Measurements from ENCODE around the gene WDR93. TPM values are rescaled to one million over a fixed set of nuclear protein-coding genes. Genes with fewer than 3 reads are reported as not detected.

Gene WDR93
- total and polyA plus RNA-seq, 2 of the 4 experiments (the other 2 are of a cell fraction) = not detected

DNA sequence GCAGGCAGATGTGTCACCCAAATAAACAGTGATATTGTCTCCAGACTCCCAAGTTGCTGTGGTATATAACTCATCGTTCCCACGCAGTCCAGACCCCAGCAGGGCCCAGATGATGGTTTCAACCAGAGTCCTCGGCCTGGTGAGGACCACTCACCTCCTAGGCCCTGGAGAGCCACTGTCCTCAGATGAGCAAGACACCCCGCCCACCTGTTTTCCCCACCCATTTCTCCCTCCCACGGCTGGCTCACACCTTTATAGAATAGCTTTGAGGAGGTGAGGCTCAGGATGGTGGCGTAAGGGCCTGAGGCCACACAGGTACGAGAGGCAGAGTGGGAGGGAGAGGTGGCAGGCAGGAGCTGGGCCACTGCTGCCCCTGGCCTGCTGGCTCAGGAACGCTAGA lies 53.0 kb downstream of the WDR93 start:
- ChIA-PET CTCF (no interaction called here), POLR2A (ENCODE audit: unreplicated experiment) (no interaction called here)

More for the DNA sequence above, 53.0 kb downstream of the WDR93 start:
- H3K14ac ChIP-seq (replicated peaks; ENCODE audit: low read depth, low read length) = no peak overlapping the region
- H3K36me3 ChIP-seq (ENCODE audit: control insufficient read depth, insufficient read depth, low read length) = no peaks in the 10 kb centered on the region
- H2BK20ac ChIP-seq (ENCODE audit: low read depth, low read length) = no peak overlapping the region
- intact Hi-C loops (cut with micrococcal nuclease) = loop anchor here (5.0 kb wide), 1 partner anchor 344 kb away; no protein-coding TSS in a partner anchor
- dilution Hi-C loops (cut with HindIII; ENCODE audit: low sequenced_read_pairs, unreplicated experiment) = no loop called here
- no peaks in the 10 kb centered on the region for H3K79me1 ChIP-seq (ENCODE audit: low read depth in 1 of 2, low read length in 2 of 2)
- no peak overlapping the region for H2AK9ac ChIP-seq (replicated peaks; ENCODE audit: low read depth, low read length, poor library complexity)
- H2BK5ac ChIP-seq (ENCODE audit: low read depth, low read length, poor library complexity, severe bottlenecking) = no peak overlapping the region
- no peak overlapping the region for H2BK15ac ChIP-seq (ENCODE audit: low read depth, low read length)
- no peak overlapping the region for H3K23ac ChIP-seq (ENCODE audit: low read depth, low read length)
- H3K56ac ChIP-seq (ENCODE audit: extremely low read depth, insufficient read depth, low read length) = no peak overlapping the region
- no peak for TF ChIP-seq MAFK (IDR thresholded peaks at IDR 0.05; ENCODE audit: low read depth, low read length)
- TF ChIP-seq RFX5 (IDR thresholded peaks at IDR 0.05; ENCODE audit: low read depth, low read length) = no peak
- no peak for TF ChIP-seq FOS (IDR thresholded peaks at IDR 0.05; ENCODE audit: low read depth, low read length)
- TF ChIP-seq RAD21 (IDR thresholded peaks at IDR 0.05; ENCODE audit: low read length) = no peak
- no peak for TF ChIP-seq RCOR1 (IDR thresholded peaks at IDR 0.05; ENCODE audit: insufficient replicate concordance, low read length)
- no peak overlapping the region for H4K91ac ChIP-seq (ENCODE audit: insufficient read depth, low read depth, low read length)
- H4K8ac ChIP-seq (ENCODE audit: low read depth in 2 of 2, low read length in 2 of 2) = no peak overlapping the region
- no peak overlapping the region for H3K4ac ChIP-seq (ENCODE audit: low read depth, low read length)
- WGBS, 2 experiments (ENCODE audit: extremely low coverage in 2 of 2, insufficient read length in 1 of 2) = 83% methylated on average over 2 of the region's 8 CpGs; no CpG with 5 or more reads in 1 of the 2 experiments
- H3K18ac ChIP-seq (ENCODE audit: low read depth, low read length) = no peak overlapping the region
- H3K4me1 ChIP-seq (ENCODE audit: control insufficient read depth, insufficient read depth, low read length) = no peaks in the 10 kb centered on the region
- H2AK5ac ChIP-seq (ENCODE audit: low read depth, low read length) = no peak overlapping the region
- no peak overlapping the region for H4K5ac ChIP-seq (ENCODE audit: low read depth, low read length)
- no peak overlapping the region for H3K4me2 ChIP-seq (ENCODE audit: low read depth, low read length)
- H3K9ac ChIP-seq (ENCODE audit: low read depth, low read length) = no peak overlapping the region
- no peaks in the 10 kb centered on the region for H3K9me1 ChIP-seq (ENCODE audit: insufficient read depth, low read length)
- no peak overlapping the region for H3K27ac ChIP-seq (ENCODE audit: insufficient read depth, low read length)
- no peak overlapping the region for H2BK120ac ChIP-seq (ENCODE audit: low read depth, low read length)
- peaks cover 36% of the 10 kb centered on the region for H3K27me3 ChIP-seq (ENCODE audit: control insufficient read depth, insufficient read depth, low read length)
- H4K20me1 ChIP-seq (ENCODE audit: insufficient read depth, low read length) = no peaks in the 10 kb centered on the region
- in situ Hi-C loops (cut with MboI; ENCODE audit: low sequenced_read_pairs) = no loop called here
- no TSS peak for BruUV-seq (replicated peaks)
- H2AFZ ChIP-seq (replicated peaks; ENCODE audit: low read length, poor library complexity) = no peak overlapping the region
- DNase-seq = no peak
- no peak overlapping the region for H3K4me3 ChIP-seq (ENCODE audit: insufficient read depth, low read depth, low read length)
- H3K9me3 ChIP-seq (ENCODE audit: control insufficient read depth, insufficient read depth, low read length) = no peaks in the 10 kb centered on the region
- ATAC-seq (ENCODE audit: low read depth) = no peak

Data from IMR-90 (cell line).